ENCODE measurements around the gene SNCB.

GRCh38 chr5:176594554-176594953 is 35.8 kb downstream of the SNCB start:
- TF ChIP-seq, protein P1, sequence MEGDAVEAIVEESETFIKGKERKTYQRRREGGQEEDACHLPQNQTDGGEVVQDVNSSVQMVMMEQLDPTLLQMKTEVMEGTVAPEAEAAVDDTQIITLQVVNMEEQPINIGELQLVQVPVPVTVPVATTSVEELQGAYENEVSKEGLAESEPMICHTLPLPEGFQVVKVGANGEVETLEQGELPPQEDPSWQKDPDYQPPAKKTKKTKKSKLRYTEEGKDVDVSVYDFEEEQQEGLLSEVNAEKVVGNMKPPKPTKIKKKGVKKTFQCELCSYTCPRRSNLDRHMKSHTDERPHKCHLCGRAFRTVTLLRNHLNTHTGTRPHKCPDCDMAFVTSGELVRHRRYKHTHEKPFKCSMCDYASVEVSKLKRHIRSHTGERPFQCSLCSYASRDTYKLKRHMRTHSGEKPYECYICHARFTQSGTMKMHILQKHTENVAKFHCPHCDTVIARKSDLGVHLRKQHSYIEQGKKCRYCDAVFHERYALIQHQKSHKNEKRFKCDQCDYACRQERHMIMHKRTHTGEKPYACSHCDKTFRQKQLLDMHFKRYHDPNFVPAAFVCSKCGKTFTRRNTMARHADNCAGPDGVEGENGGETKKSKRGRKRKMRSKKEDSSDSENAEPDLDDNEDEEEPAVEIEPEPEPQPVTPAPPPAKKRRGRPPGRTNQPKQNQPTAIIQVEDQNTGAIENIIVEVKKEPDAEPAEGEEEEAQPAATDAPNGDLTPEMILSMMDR (IDR thresholded peaks at IDR 0.05), result no peak
- TF ChIP-seq ZFX (IDR thresholded peaks at IDR 0.05; ENCODE audit: borderline replicate concordance), result no peak

All from 22Rv1 (cell line).